ENCODE measurements around the gene DOCK8.

DOCK8 gene

DNA sequence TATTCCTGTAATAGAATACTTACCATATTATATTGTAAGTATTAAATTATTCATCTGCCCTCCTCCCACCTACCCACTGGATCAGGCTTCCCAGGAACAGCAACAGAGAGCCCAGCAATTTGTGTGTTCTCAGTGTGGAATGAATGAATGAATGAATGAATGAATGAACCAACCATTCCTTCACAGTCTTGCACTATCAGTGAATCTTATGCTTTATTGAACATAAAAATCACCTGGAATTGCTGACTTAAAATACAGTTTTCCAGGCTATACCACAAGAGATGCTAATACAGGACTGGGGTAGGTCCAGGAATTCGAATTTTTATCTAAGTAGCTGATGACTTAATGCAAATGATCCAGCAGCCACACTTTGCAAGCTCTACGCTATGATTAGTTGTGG, 51.6 kb downstream of the DOCK8 start:
- DNase-seq (ENCODE audit: low read depth in 2 of 2): no peak

DNA sequence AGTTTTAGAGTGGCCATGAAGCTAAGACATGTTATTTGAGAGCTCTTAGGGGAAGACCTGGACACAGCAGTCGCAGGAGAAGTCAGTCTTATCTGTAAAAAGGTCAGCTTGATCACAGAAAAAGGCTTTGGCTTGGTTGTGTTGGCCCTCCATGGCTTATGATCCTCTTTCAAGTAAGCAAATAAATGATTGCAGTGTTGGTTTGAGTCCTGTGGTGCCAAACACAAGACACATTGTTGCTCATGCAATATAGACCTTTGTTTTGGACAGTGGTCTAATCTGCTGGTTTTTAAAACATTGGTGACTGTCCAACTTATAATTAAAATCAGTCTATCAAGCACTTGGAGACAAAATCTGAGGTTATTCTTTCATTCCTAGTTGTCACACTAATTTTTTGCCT, 54.0 kb downstream of the DOCK8 start:
- DNase-seq (ENCODE audit: low read depth in 2 of 2): no peak

DNA sequence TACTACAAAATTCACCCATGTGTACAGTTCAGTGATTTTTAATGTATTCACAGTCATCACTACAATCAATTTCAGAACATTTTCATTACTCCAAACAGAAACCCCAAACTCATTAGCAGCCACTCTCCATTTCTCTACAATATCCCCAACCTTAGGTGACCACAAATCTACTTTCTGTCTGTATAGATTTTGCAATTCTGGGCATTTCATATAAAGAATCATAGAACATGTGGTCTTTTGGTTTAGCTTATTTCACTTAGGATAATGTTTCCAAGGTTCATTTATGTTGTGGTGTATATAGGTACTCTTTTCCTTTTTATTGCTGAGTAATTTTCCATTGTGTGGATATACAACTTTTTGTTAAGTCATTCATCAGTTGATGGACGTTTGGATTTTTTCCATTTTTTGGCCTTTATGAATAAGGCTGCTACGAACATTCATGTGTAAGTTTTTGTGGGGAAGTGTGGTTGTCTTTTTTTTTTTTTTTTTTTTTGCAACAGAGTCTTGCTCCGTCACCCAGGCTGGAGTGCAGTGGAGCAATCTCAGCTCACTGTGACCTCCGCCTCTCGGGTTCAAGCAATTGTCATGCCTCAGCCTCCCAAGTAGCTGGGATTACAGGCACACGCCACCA, 54.5 kb downstream of the DOCK8 start:
- DNase-seq (ENCODE audit: low read depth in 2 of 2): no peak

DNA sequence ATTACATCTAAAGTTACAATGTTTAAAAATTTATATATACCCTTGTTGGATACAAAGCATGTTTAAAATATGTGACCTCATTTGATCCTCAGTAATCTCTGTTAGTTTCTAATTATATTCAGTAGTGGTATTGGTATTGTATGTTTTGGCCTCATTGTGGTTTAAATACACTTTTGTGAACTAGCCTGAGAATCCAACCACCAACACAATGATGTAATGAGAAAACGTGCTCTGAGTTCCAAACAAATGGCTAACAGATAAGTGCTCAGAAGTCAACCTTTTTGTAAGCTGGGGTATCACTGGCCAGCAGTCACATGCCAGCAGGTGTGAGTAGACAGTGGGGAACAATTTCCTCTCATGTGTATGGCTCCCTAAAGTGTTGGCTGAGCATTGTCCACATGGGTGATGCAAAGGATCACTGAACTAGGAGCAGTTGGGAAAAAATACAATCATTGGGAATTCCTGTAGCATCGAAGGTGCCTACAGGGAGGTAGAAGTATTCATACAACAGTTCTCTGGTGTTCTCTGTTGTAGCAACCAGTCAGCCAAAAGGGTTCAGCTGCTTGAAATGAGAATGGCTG, 56.1 kb downstream of the DOCK8 start:
- DNase-seq (ENCODE audit: low read depth in 2 of 2): no peak

DNA sequence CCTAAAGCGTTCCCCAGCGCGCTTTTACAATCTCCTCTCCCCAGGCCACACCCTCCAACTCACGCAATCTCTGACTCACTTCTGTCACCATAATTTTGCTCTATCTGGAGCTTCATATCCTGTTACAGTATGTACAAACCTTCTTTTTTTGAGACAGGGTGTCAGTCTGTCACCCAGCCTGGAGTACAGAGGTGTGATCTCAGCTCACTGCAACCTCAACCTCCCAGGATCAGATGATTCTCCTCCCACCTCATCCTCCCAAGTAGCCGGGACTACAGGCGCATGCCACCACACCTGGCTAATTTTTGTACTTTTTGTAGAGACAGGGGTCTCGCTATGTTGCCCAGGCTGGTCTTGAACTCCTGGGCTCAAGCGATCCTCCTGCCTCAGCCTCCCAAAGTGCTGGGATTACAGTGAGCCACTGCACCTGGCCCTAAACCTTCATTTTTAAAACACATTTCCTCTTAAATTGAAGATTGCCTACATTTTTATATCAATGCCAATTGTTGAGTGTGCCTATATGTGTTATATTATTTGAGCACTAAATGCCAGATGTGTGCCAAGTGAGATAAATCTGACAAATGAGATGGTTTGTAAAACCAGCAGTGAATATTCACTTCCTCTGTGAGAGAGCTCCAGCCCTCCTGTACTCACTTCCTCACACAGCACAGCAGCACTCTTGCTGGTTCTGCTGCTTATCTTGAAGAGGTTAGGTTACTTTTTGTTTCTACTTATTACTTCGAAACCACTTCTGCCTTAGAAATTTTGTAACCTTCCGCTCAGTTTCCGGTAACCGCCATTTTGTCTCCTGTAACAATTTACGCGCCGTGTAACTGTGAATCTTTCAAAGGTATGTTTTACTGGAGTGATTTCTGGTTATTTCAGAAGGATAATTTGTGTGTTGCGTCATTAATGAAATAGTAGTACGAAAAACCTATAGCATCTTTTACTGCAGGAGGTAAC, 57.9 kb downstream of the DOCK8 start:
- no peak for DNase-seq (ENCODE audit: low read depth in 2 of 2)

DNA sequence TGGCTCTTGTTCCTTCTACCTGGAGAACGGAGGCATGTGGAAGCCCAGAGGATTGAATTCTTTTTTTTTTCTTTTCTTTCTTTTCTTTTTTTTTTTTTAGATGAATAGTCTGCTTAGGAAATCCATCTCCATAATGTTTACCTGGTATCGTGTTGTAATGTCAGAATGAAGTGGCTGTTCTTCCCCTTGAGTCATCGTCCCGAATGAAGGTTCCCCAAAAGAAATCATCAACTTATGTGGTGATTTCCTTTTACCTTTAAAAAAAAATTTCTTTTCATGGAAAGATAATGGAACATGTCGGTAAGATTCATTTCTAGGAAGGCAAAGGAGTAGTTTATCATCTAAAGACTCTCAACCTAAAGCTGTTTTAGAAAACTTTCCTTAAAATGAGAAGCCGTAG, 59.7 kb downstream of the DOCK8 start:
- no peak for DNase-seq (ENCODE audit: low read depth in 2 of 2)

DNA sequence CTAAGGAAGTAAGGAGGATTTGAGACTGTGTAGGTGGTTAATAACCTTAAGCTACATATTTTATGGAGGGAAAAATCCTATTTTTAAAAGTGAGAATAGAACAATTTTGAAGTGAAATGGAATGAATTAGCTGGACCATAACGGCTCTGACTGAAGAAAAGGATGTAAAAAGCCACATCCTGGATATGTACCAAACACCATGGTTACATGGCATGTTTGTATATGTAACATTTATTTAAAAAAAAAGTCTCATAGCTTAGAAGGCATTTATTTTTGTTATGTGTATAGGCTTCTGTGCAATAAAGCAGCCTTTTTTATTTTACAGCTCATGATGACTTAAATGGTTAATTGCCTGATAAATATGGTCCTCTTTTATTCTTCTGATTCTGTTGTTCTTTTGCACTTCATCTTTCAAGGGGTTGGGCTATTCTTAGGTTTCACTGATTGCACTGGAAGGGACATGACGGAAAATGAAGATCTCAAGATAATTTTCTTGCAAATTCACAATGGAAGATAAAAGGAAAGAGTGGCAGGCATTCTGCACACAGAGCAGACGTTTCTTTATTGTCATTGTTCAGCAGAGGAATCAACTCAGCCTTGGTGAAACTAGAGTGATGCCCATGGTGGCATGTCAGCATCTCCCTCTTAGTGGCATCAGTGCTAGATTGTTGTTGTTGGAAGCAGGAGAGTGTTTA, 63.1 kb downstream of the DOCK8 start:
- DNase-seq (ENCODE audit: low read depth in 2 of 2): no peak

DNA sequence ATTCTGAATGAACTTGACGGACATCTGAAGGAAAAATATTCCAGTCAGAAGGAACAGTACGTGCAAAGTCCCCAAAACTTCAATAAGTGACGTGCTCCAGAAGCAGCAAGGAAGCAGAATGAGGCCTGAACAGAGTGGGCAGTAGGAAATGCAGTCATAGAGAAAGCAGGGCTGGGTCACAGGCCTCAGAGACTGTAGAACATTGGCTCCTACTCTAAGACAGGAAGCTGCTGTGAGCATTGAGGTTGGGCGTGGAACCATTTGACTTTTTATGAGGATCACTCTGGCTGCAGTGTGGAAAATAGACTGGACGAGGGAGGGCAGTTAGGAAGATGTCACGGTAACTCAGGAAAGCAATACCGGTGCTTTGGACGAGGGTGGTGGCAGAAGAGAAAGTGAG, 64.0 kb downstream of the DOCK8 start:
- DNase-seq (ENCODE audit: low read depth in 2 of 2): no peak

DNA sequence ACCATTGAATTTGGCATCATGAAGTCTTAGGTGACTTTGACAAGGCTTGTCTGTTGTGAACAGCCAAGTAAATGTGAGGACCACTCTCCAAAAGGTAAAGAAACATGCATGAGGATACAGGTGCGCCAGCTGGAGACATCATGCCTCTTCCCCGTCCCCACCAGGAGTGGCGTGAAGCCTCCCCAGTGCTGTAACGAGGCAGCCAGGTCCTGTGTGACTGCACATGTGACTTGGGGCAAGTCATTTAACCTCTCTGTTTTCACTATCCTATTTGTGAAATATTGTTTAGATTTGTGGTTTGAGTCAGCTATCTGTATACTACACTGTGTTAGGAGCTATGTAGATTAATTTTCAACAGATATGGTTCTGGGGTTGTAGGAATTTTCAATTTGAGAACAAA, 65.0 kb downstream of the DOCK8 start:
- no peak for DNase-seq (ENCODE audit: low read depth in 2 of 2)

DNA sequence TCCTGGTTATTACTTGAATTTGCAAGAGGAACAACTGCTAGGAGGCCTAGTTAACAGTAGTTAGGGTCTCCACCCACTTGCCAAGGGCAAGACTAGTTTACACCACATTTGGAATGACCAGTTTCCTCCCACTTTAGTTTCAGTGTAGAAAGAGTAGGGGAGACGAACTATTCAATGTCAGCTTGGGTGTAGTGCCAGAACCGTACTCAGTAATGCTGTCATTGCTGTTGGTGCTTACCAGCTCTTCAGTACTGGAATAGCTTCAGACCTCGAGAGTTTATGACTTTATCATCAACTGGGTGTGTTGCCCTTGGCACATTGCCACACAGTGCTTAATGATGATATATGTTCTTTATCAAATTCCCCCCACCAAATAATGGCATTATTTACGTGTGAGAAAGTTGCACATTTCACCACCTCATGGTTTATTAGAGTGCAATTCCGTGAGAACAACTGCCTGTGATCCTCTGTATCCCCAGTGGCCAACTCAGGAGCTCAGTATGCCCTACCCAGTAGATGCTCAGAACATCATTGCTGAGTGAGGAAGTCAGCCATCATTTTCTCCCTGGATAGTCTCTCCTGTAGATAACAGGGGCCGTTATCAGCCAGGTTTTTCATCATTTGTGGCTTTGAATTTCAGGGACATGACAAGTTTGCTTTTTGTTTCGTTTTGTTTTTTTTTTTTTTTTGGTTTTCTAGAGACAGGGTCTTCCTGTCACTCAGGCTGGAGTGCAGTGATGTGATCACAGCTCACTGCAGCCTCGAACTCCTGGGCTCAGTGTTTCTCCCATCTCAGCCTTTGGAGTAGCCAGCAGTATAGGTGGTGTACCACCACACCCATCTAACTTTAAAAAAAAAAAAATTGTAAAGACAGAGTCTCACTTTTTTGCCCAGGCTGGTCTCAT, 67.3 kb downstream of the DOCK8 start:
- no peak for DNase-seq (ENCODE audit: low read depth in 2 of 2)

DNA sequence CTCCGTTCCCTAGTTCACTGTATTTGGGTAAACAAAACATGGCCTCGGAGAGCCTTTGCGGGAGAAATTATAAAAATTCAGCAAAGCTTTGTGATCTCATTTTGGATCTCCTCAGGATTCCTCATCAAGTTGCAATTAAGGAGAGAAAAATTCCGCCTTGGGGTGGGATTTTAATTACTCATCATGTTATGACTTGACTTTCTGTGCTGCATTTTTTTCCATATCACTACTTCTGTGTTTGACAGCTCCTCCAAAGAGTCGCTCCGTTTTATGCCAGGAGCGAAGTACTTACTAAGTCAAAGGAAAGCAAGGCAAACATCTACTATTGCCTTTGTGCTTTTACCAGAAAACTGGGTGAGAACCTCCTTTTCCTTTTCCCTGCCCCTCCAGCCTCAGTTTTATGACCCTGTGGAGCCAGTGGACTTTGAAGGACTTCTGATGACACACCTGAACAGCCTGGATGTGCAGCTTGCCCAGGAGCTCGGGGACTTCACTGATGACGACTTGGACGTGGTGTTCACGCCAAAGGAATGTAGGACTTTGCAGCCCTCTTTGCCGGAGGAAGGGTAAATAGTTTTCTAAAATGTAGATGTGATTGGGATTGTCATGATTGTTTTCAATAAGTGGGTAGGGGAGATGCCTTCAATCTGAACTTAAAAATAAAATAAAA, 71.5 kb downstream of the DOCK8 start:
- no peak for DNase-seq (ENCODE audit: low read depth in 2 of 2)

DNA sequence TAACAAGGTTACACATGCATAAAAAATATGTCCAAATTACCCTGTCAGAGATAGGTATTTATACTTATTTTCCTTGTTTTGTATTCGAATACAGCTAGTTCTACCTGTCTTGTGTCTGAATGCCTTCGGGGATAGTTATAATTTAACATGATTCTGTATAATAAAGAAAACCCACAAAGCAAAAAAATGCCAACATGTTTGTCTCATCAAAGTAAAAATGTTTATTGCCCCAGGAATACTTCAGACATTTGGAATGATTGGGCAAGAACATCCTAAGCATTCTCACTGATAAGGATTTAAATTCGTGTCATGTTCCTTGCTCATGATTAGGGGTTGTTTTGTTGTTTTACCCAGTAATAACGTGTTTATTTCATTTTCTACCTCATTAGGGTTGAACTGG, 74.5 kb downstream of the DOCK8 start:
- no peak for DNase-seq (ENCODE audit: low read depth in 2 of 2)

DNA sequence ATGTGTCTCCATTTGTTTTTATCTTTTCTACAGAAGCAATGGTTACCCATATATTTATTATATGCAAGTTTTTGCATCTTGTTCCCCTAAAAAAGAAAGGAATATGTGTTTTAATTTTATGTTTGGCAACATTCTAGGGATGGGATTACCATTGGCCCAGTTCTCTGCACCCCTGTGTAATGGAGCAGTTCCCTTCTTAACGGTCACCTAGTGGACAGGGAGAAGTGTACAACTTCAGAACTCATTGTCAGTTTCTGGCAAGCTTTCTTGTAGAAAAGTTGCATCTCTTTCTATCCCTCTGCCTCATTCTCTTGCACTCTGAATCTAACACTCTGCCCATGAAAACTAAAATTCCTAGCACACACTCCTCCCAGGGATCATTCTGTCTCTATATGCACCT, 78.2 kb downstream of the DOCK8 start:
- DNase-seq (ENCODE audit: low read depth in 2 of 2): no peak

DNA sequence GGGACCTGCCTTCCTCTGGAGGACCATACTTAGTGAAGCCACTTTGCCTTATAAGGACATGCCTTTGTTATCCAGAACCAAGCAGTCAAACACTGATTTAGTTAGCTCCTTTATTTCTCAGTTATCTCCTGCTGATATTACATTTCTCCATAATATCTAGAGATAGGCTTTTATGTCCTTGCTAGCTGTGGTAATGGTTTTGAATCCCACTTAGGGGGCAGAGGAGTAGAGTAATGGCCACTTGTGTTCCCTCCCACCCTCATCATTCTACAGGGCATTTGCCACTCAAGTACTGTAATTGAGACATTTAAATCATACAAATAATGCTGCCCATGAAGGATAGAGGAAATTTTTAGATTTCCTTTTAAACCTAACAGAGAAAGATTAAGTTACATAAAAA, 80.9 kb downstream of the DOCK8 start:
- DNase-seq (ENCODE audit: low read depth in 2 of 2): no peak

DNA sequence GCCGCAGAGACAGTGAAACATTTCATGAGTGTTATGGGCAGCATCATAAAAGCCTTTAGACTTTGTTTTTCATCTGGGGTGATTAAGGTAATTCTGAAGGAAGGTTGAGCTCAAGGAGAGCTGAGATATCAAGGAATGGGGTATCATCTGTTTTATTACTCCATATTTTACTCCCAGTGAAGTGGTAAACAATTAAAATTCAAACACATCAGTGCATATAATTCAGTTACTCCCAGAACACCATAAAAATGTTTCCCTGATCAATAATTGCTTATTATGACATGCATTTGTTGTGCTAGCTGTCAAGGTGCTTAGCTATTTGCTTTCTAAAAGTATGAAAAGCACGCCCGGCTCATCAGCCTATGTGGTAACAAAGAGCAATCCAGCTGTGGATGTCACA, 81.7 kb downstream of the DOCK8 start:
- no peak for DNase-seq (ENCODE audit: low read depth in 2 of 2)

DNA sequence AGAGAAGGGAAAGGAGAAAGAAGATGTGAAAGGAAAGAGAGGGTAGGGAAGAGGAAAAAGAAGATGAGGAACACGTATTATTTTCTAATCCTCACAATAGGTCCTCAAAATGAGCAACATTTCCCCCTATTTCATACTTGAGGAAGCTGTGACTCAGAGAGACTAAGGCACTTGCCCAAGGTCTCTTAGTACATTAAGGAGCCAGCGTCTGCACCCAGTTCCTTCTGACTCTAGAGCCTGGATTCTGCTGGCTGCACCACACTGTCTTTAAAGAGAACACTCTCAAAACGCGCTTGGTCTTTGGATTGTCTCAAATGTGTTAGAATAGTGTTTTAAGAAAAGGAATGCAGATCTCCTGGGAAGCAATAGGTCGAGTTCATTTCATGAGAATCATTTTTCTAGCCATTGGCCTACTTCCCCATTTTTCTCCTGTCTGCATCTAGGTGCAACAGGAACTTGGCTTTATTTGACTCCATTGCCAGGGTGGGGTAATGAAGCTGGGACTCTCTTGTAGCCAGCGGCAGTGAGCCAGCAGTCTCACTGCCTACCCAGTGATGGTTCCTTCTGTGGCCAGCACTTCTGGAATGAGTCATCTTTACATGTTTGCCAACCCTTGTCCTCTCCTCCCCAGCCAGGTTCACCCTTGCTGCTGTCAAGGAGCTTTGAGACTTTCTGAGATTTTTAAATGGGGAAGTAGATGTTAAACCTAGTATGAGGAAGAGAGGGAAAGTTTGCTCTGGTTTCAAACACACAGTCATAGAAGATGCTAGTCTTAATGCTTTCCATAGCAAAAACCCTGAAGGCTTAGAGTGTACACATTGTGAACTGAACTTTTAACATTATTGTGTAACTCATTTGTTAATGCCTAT, 82.7 kb downstream of the DOCK8 start:
- DNase-seq (ENCODE audit: low read depth in 2 of 2): no peak

DNA sequence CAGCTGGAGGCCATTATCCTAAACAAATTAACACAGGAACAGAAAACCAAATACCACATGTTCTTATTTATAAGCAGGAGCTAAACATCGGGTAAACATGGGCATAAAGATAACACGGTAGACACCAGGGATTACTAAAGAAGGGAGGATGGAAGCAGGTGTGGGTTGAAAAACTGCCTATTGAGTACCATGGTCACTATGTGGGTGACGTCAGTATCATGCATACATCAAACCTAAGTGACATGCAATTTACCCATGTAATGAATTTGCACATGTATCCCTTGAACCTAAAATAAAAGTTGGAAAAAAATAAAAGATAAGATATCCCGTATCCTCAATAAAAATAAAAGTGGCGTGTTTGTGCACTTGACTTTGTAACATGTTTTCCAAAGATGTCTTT, 88.8 kb downstream of the DOCK8 start:
- DNase-seq (ENCODE audit: low read depth in 2 of 2): no peak

DNA sequence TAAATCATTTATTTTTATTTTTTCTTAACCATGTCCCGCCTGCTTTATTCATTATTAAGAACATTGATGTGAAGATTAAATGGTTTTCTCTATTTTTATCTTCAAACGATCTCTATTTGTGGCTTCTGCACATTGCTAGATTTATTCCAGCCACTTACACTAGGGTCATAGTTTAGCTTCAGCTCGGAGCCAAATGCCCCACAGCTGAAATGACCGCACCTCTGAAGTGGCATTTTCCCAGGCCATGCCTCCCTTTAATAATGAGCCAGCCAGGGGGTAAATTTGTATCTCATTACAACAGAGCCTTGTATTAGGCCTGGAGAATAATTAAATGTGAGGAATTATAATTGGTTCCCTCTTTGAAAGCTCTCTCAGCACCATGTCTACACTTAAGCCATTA, 89.4 kb downstream of the DOCK8 start:
- DNase-seq (ENCODE audit: low read depth in 2 of 2): no peak

DNA sequence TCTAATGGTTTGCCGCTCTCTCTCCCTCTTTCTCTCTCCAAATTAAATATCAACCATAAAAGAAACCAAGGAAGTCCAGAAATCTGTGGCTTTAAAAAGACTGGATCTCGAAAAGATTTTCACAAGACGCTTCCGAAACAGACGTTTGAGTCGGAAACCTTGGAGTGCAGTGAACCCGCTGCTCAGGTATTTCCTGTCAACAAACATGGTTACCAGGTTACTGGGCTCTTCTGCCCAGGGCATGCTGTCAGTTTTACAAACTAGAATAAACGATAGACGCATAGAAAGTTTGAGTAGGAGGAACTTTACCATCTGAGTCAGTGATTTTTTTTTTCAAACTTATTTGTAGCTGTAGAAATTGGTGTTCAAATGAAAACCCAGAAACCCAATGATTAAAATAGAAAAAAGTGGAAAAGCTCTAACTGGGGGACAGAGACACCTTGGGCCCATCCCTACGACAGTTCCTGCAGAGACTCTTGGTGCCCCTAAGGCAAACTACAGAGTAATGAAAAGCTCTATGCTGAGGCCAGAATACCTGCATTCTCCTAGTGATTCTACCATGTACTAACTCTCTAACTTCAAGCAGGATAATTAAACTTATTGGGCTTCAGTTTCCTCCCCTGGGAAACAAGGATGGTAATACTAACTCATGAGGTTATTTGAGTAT, 90.0 kb downstream of the DOCK8 start:
- DNase-seq (ENCODE audit: low read depth in 2 of 2): no peak

Data from fibroblast of skin of left biceps (primary cell).